ENCODE results near the gene DHRSX.

DNA sequence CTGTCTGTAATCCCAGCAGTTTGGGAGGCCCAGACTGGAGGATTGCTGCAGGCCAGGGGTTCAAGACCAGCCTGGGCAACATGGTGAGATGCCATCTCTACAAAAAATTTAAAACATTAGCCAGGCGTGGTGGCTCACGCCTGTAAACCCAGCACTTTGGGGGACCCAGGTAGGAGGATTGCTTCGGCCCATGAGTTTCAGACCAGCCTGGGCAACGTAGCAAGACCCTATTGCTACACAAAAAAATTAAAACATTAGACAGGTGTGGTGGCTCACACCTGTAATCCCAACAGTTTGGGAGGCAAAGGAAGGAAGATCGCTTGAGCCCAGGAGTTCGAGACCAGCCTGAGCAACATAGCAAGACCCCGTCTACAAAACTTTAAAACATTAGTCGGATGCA is 1.3 kb downstream of the DHRSX start:
- no peak for TF ChIP-seq EZH2 (IDR thresholded peaks at IDR 0.05; ENCODE audit: borderline replicate concordance)
- TF ChIP-seq, protein P1, sequence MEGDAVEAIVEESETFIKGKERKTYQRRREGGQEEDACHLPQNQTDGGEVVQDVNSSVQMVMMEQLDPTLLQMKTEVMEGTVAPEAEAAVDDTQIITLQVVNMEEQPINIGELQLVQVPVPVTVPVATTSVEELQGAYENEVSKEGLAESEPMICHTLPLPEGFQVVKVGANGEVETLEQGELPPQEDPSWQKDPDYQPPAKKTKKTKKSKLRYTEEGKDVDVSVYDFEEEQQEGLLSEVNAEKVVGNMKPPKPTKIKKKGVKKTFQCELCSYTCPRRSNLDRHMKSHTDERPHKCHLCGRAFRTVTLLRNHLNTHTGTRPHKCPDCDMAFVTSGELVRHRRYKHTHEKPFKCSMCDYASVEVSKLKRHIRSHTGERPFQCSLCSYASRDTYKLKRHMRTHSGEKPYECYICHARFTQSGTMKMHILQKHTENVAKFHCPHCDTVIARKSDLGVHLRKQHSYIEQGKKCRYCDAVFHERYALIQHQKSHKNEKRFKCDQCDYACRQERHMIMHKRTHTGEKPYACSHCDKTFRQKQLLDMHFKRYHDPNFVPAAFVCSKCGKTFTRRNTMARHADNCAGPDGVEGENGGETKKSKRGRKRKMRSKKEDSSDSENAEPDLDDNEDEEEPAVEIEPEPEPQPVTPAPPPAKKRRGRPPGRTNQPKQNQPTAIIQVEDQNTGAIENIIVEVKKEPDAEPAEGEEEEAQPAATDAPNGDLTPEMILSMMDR (IDR thresholded peaks at IDR 0.05; ENCODE audit: poor library complexity): no peak
- TF ChIP-seq EZH2phosphoT487 (IDR thresholded peaks at IDR 0.05; ENCODE audit: low read depth, severe bottlenecking, unreplicated experiment): no peak
